A549 (cell line): ENCODE results near the gene OSBPL8.

ENCODE experiments used
- ESRRA ChIP-seq: fragments of 150-350 bp; IDR thresholded peaks from 2 replicates; pipeline ENCODE4 v1.6.1; 2014; ENCODE audit warnings: mild to moderate bottlenecking, low read length, borderline replicate concordance
- HDAC2 ChIP-seq: fragments of 200-600 bp; sonication (generic); IDR thresholded peaks from 2 replicates; pipeline ENCODE4 v1.6.1; 2016
- JUN ChIP-seq, 2 experiments: fragments of >200 bp; sonication (Bioruptor Twin); formaldehyde crosslinking; IDR thresholded peaks; 2 replicates in 1 of 2; 3 replicates in 1 of 2; pipeline ENCODE4 v1.6.1; 2016 to 2017
- MAZ ChIP-seq: fragments of 150-350 bp; IDR thresholded peaks from 2 replicates; pipeline ENCODE4 v1.6.1; 2014; ENCODE audit warnings: antibody characterized with exemption, low read depth, low read length, borderline replicate concordance
- POLR2A ChIP-seq: IDR thresholded peaks from 2 replicates; pipeline ENCODE4 v1.6.1; 2012; ENCODE audit warnings: mild to moderate bottlenecking, low read length
- RCOR1 ChIP-seq: fragments of 150-350 bp; IDR thresholded peaks from 2 replicates; pipeline ENCODE4 v1.6.1; 2014; ENCODE audit warnings: antibody characterized with exemption, low read length, low read depth
- TF ChIP-seq, protein P1 (sequence below): fragments of 200-600 bp; sonication (generic); IDR thresholded peaks from 2 replicates; pipeline ENCODE4 v1.6.1; 2016; ENCODE audit warnings: antibody characterized with exemption, mild to moderate bottlenecking, moderate library complexity
- TF ChIP-seq, protein P2 (sequence below): fragments of >200 bp; sonication (Bioruptor Twin); formaldehyde crosslinking; IDR thresholded peaks from 3 replicates; pipeline ENCODE4 v1.5.1; 2016
- TF ChIP-seq, protein P3 (sequence below): fragments of 250-450 bp; sonication (Bioruptor Pico); IDR thresholded peaks from 2 replicates; pipeline ENCODE4 v1.5.0; 2021; ENCODE audit warnings: mild to moderate bottlenecking, moderate library complexity, borderline replicate concordance
- TF ChIP-seq, protein P4 (sequence below): IDR thresholded peaks from 2 replicates; pipeline ENCODE4 v1.6.1; 2012

DNA sequence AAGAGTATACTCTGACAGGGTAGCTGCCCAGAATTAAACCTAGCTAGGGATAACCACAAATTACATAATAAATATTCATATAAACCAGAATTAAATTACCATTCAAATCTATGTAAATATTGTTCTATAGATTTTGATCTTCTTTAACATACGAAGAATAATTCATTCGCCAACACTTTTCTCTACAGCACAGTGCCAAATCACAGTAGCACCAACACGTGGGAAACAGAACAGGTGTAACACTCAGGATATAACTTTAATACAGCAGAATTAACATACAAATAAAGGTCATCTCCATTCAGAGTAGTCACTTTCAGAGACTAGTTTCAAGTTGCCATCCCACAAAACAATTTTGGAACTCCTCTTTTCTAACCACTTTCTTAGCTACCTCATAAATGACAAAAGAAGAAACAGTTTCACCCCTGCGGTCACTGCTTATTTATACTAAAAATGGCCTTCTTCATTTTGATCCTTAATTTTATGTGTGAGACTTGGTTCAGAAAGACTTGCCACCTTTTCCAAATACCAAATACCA lies 15.7 kb downstream of the OSBPL8 start:
- TF ChIP-seq, protein P1, sequence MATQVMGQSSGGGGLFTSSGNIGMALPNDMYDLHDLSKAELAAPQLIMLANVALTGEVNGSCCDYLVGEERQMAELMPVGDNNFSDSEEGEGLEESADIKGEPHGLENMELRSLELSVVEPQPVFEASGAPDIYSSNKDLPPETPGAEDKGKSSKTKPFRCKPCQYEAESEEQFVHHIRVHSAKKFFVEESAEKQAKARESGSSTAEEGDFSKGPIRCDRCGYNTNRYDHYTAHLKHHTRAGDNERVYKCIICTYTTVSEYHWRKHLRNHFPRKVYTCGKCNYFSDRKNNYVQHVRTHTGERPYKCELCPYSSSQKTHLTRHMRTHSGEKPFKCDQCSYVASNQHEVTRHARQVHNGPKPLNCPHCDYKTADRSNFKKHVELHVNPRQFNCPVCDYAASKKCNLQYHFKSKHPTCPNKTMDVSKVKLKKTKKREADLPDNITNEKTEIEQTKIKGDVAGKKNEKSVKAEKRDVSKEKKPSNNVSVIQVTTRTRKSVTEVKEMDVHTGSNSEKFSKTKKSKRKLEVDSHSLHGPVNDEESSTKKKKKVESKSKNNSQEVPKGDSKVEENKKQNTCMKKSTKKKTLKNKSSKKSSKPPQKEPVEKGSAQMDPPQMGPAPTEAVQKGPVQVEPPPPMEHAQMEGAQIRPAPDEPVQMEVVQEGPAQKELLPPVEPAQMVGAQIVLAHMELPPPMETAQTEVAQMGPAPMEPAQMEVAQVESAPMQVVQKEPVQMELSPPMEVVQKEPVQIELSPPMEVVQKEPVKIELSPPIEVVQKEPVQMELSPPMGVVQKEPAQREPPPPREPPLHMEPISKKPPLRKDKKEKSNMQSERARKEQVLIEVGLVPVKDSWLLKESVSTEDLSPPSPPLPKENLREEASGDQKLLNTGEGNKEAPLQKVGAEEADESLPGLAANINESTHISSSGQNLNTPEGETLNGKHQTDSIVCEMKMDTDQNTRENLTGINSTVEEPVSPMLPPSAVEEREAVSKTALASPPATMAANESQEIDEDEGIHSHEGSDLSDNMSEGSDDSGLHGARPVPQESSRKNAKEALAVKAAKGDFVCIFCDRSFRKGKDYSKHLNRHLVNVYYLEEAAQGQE, result no peak
- TF ChIP-seq, protein P2, sequence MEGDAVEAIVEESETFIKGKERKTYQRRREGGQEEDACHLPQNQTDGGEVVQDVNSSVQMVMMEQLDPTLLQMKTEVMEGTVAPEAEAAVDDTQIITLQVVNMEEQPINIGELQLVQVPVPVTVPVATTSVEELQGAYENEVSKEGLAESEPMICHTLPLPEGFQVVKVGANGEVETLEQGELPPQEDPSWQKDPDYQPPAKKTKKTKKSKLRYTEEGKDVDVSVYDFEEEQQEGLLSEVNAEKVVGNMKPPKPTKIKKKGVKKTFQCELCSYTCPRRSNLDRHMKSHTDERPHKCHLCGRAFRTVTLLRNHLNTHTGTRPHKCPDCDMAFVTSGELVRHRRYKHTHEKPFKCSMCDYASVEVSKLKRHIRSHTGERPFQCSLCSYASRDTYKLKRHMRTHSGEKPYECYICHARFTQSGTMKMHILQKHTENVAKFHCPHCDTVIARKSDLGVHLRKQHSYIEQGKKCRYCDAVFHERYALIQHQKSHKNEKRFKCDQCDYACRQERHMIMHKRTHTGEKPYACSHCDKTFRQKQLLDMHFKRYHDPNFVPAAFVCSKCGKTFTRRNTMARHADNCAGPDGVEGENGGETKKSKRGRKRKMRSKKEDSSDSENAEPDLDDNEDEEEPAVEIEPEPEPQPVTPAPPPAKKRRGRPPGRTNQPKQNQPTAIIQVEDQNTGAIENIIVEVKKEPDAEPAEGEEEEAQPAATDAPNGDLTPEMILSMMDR, result no peak
- no peak for TF ChIP-seq RCOR1
- TF ChIP-seq JUN (IDR thresholded peaks at IDR 0.05), result no peak
- TF ChIP-seq, protein P3, sequence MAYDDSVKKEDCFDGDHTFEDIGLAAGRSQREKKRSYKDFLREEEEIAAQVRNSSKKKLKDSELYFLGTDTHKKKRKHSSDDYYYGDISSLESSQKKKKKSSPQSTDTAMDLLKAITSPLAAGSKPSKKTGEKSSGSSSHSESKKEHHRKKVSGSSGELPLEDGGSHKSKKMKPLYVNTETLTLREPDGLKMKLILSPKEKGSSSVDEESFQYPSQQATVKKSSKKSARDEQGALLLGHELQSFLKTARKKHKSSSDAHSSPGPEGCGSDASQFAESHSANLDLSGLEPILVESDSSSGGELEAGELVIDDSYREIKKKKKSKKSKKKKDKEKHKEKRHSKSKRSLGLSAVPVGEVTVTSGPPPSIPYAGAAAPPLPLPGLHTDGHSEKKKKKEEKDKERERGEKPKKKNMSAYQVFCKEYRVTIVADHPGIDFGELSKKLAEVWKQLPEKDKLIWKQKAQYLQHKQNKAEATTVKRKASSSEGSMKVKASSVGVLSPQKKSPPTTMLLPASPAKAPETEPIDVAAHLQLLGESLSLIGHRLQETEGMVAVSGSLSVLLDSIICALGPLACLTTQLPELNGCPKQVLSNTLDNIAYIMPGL (CRISPR knock-in tag), result no peak
- TF ChIP-seq POLR2A, result no peak
- no peak for TF ChIP-seq ESRRA
- TF ChIP-seq MAZ, result no peak
- TF ChIP-seq, protein P4, sequence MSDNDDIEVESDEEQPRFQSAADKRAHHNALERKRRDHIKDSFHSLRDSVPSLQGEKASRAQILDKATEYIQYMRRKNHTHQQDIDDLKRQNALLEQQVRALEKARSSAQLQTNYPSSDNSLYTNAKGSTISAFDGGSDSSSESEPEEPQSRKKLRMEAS, result no peak
- no peak for TF ChIP-seq HDAC2
